ENCODE measurements around the gene UTP11.

Gene UTP11

GRCh38 chr1:38055398-38055797 is 42.9 kb downstream of the UTP11 start:
- Histone ChIP-seq H3K9ac (ENCODE audit: low read depth, low read length) (no peak overlapping the region), H3K27me3 (ENCODE audit: control insufficient read depth, insufficient read depth, low read length) (peaks cover 35% of the 10 kb centered on the region), H3K4me2 (ENCODE audit: low read length) (no peak overlapping the region), H3K36me3 (ENCODE audit: insufficient read depth, low read length) (no peaks in the 10 kb centered on the region), H3K4me3 (ENCODE audit: low read length) (no peak overlapping the region), H3K9me3 (replicated peaks; ENCODE audit: low read length) (no peaks in the 10 kb centered on the region), H3K4me1 (ENCODE audit: control insufficient read depth, insufficient read depth, low read length) (no peaks in the 10 kb centered on the region)

- Histone ChIP-seq H3K27me3 (ENCODE audit: control insufficient read depth, insufficient read depth, low read length) (peaks cover 40% of the 10 kb centered on the region), H3K4me3 (ENCODE audit: low read length) (no peak overlapping the region), H3K9me3 (replicated peaks; ENCODE audit: low read length) (no peaks in the 10 kb centered on the region), H3K36me3 (ENCODE audit: insufficient read depth, low read length) (no peaks in the 10 kb centered on the region), H3K4me1 (ENCODE audit: control insufficient read depth, insufficient read depth, low read length) (no peaks in the 10 kb centered on the region), H3K4me2 (ENCODE audit: low read length) (no peak overlapping the region), H3K9ac (ENCODE audit: low read depth, low read length) (no peak overlapping the region)
Measured at GRCh38 chr1:38055965-38056364, 43.4 kb downstream of the UTP11 start.

- H3K4me3 ChIP-seq (ENCODE audit: low read length): no peak overlapping the region
- H3K36me3 ChIP-seq (ENCODE audit: insufficient read depth, low read length): no peaks in the 10 kb centered on the region
- H3K4me2 ChIP-seq (ENCODE audit: low read length): no peak overlapping the region
- H3K9ac ChIP-seq (ENCODE audit: low read depth, low read length): no peak overlapping the region
- H3K27me3 ChIP-seq (ENCODE audit: control insufficient read depth, insufficient read depth, low read length): peaks cover 12% of the 10 kb centered on the region
- H3K9me3 ChIP-seq (replicated peaks; ENCODE audit: low read length): no peaks in the 10 kb centered on the region
- peaks cover 8% of the 10 kb centered on the region for H3K4me1 ChIP-seq (ENCODE audit: control insufficient read depth, insufficient read depth, low read length)
Measured at GRCh38 chr1:38059635-38060250, 47.2 kb downstream of the UTP11 start.

GRCh38 chr1:38060498-38060897 is 48.0 kb downstream of the UTP11 start:
- Histone ChIP-seq H3K4me3 (ENCODE audit: low read length) (no peak overlapping the region), H3K4me2 (ENCODE audit: low read length) (no peak overlapping the region), H3K9me3 (replicated peaks; ENCODE audit: low read length) (no peaks in the 10 kb centered on the region), H3K27me3 (ENCODE audit: control insufficient read depth, insufficient read depth, low read length) (peaks cover 12% of the 10 kb centered on the region), H3K9ac (ENCODE audit: low read depth, low read length) (no peak overlapping the region), H3K4me1 (ENCODE audit: control insufficient read depth, insufficient read depth, low read length) (peaks cover 8% of the 10 kb centered on the region), H3K36me3 (ENCODE audit: insufficient read depth, low read length) (no peaks in the 10 kb centered on the region)

GRCh38 chr1:38061290-38061689 is 48.8 kb downstream of the UTP11 start:
- Histone ChIP-seq H3K4me1 (ENCODE audit: control insufficient read depth, insufficient read depth, low read length) (peaks cover 8% of the 10 kb centered on the region), H3K36me3 (ENCODE audit: insufficient read depth, low read length) (no peaks in the 10 kb centered on the region), H3K9ac (ENCODE audit: low read depth, low read length) (no peak overlapping the region), H3K27me3 (ENCODE audit: control insufficient read depth, insufficient read depth, low read length) (peaks cover 12% of the 10 kb centered on the region), H3K9me3 (replicated peaks; ENCODE audit: low read length) (no peaks in the 10 kb centered on the region), H3K4me2 (ENCODE audit: low read length) (no peak overlapping the region), H3K4me3 (ENCODE audit: low read length) (no peak overlapping the region)

- Histone ChIP-seq H3K9me3 (replicated peaks; ENCODE audit: low read length) (no peaks in the 10 kb centered on the region), H3K27me3 (ENCODE audit: control insufficient read depth, insufficient read depth, low read length) (peaks cover 12% of the 10 kb centered on the region), H3K4me1 (ENCODE audit: control insufficient read depth, insufficient read depth, low read length) (peaks cover 8% of the 10 kb centered on the region), H3K36me3 (ENCODE audit: insufficient read depth, low read length) (no peaks in the 10 kb centered on the region), H3K9ac (ENCODE audit: low read depth, low read length) (no peak overlapping the region), H3K4me3 (ENCODE audit: low read length) (no peak overlapping the region), H3K4me2 (ENCODE audit: low read length) (no peak overlapping the region)
Measured at GRCh38 chr1:38061883-38062328, 49.4 kb downstream of the UTP11 start.

GRCh38 chr1:38062361-38063288 is 50.1 kb downstream of the UTP11 start:
- peaks cover 8% of the 10 kb centered on the region for H3K4me1 ChIP-seq (ENCODE audit: control insufficient read depth, insufficient read depth, low read length)
- H3K4me3 ChIP-seq (ENCODE audit: low read length): no peak overlapping the region
- no peaks in the 10 kb centered on the region for H3K9me3 ChIP-seq (replicated peaks; ENCODE audit: low read length)
- peaks cover 19% of the 10 kb centered on the region for H3K27me3 ChIP-seq (ENCODE audit: control insufficient read depth, insufficient read depth, low read length)
- H3K9ac ChIP-seq (ENCODE audit: low read depth, low read length): no peak overlapping the region
- no peak overlapping the region for H3K4me2 ChIP-seq (ENCODE audit: low read length)
- no peaks in the 10 kb centered on the region for H3K36me3 ChIP-seq (ENCODE audit: insufficient read depth, low read length)

GRCh38 chr1:38063616-38064015 is 51.1 kb downstream of the UTP11 start:
- Histone ChIP-seq H3K27me3 (ENCODE audit: control insufficient read depth, insufficient read depth, low read length) (peaks cover 28% of the 10 kb centered on the region), H3K4me3 (ENCODE audit: low read length) (no peak overlapping the region), H3K9ac (ENCODE audit: low read depth, low read length) (no peak overlapping the region), H3K9me3 (replicated peaks; ENCODE audit: low read length) (no peaks in the 10 kb centered on the region), H3K4me2 (ENCODE audit: low read length) (no peak overlapping the region), H3K4me1 (ENCODE audit: control insufficient read depth, insufficient read depth, low read length) (peaks cover 8% of the 10 kb centered on the region), H3K36me3 (ENCODE audit: insufficient read depth, low read length) (no peaks in the 10 kb centered on the region)

- H3K4me2 ChIP-seq (ENCODE audit: low read length): no peak overlapping the region
- peaks cover 31% of the 10 kb centered on the region for H3K27me3 ChIP-seq (ENCODE audit: control insufficient read depth, insufficient read depth, low read length)
- H3K4me3 ChIP-seq (ENCODE audit: low read length): no peak overlapping the region
- H3K9me3 ChIP-seq (replicated peaks; ENCODE audit: low read length): no peaks in the 10 kb centered on the region
- H3K9ac ChIP-seq (ENCODE audit: low read depth, low read length): no peak overlapping the region
- H3K36me3 ChIP-seq (ENCODE audit: insufficient read depth, low read length): no peaks in the 10 kb centered on the region
- H3K4me1 ChIP-seq (ENCODE audit: control insufficient read depth, insufficient read depth, low read length): peaks cover 8% of the 10 kb centered on the region
Measured at GRCh38 chr1:38064197-38064903, 51.8 kb downstream of the UTP11 start.

GRCh38 chr1:38068220-38068979 is 55.9 kb downstream of the UTP11 start:
- H3K4me3 ChIP-seq (ENCODE audit: low read length): no peak overlapping the region
- no peak overlapping the region for H3K9ac ChIP-seq (ENCODE audit: low read depth, low read length)
- H3K4me2 ChIP-seq (ENCODE audit: low read length): no peak overlapping the region
- H3K27me3 ChIP-seq (ENCODE audit: control insufficient read depth, insufficient read depth, low read length): peaks cover 52% of the 10 kb centered on the region
- peaks cover 8% of the 10 kb centered on the region for H3K4me1 ChIP-seq (ENCODE audit: control insufficient read depth, insufficient read depth, low read length)
- H3K9me3 ChIP-seq (replicated peaks; ENCODE audit: low read length): no peaks in the 10 kb centered on the region
- no peaks in the 10 kb centered on the region for H3K36me3 ChIP-seq (ENCODE audit: insufficient read depth, low read length)

GRCh38 chr1:38068980-38069340 is 56.4 kb downstream of the UTP11 start:
- Histone ChIP-seq H3K9ac (ENCODE audit: low read depth, low read length) (no peak overlapping the region), H3K27me3 (ENCODE audit: control insufficient read depth, insufficient read depth, low read length) (peaks cover 57% of the 10 kb centered on the region), H3K36me3 (ENCODE audit: insufficient read depth, low read length) (no peaks in the 10 kb centered on the region), H3K4me1 (ENCODE audit: control insufficient read depth, insufficient read depth, low read length) (peaks cover 8% of the 10 kb centered on the region), H3K9me3 (replicated peaks; ENCODE audit: low read length) (no peaks in the 10 kb centered on the region), H3K4me2 (ENCODE audit: low read length) (no peak overlapping the region), H3K4me3 (ENCODE audit: low read length) (no peak overlapping the region)
